Upper lobe of left lung (tissue), 6 donors: ENCODE measurements around the gene MGAT4B. TPM values are rescaled to one million over a fixed set of nuclear protein-coding genes. Genes with fewer than 3 reads are reported as not detected.

Experiments
- ATAC-seq, 2 donors: fragments of 200-7000 bp; cut with Tn5 transposase; one replicate each; pipeline ENCODE4 v1.9.1; 2022; ENCODE audit warnings: mild to moderate bottlenecking in 2 of 2, moderate library complexity in 2 of 2; ENCODE audit not compliant: low FRiP score in 2 of 2
- DNase-seq, 2 donors: peaks; one replicate each; pipeline ENCODE4 v3.0.0-alpha.2; 2019 to 2020
- H3K27ac ChIP-seq, 4 donors: fragments of 200-600 bp; sonication (generic); one replicate each; pipeline ENCODE4 v1.5.1; 2016 to 2019
- H3K27me3 ChIP-seq, 4 donors: fragments of 200-600 bp; sonication (generic); one replicate each; pipeline ENCODE4 v1.5.1; 2017 to 2019
- H3K36me3 ChIP-seq, 4 donors: fragments of 200-600 bp; sonication (generic); one replicate each; pipeline ENCODE4 v1.5.1; 2016 to 2019
- H3K4me1 ChIP-seq, 4 donors: fragments of 200-600 bp; sonication (generic); one replicate each; pipeline ENCODE4 v1.5.1; 2018 to 2019
- H3K4me3 ChIP-seq, 4 donors: fragments of 200-600 bp; sonication (generic); one replicate each; pipeline ENCODE4 v1.5.1; 2017 to 2019; ENCODE audit warnings: mild to moderate bottlenecking in 2 of 4, moderate library complexity in 1 of 4
- H3K9me3 ChIP-seq, 4 donors: fragments of 200-600 bp; sonication (generic); one replicate each; pipeline ENCODE4 v1.5.1; 2018 to 2019
- EP300 ChIP-seq, 4 donors: sonication (generic); formaldehyde crosslinking; IDR thresholded peaks; one replicate each; pipeline ENCODE4 v1.5.1; 2017; ENCODE audit warnings: antibody characterized with exemption in 4 of 4, control low read depth in 2 of 4
- POLR2A ChIP-seq, 4 donors: fragments of 450-650 bp; IDR thresholded peaks; one replicate each; pipeline ENCODE4 v1.5.1; 2016 to 2017; ENCODE audit warnings: antibody characterized with exemption in 4 of 4, mild to moderate bottlenecking in 2 of 4
- POLR2AphosphoS5 ChIP-seq, 2 donors: sonication (generic); formaldehyde crosslinking; IDR thresholded peaks; one replicate each; pipeline ENCODE4 v1.5.1; 2017; ENCODE audit warnings: antibody characterized with exemption in 2 of 2
- WGBS, 2 donors: methylation state at CpG; one replicate each; pipeline ENCODE4 v1.1.5; 2017 to 2018; 5-methylcytosine and 5-hydroxymethylcytosine counted together
- total RNA-seq, 6 donors: library from RNA; depleted of rRNA in 4 of 6; stranded (reverse); fragments of >200 nt in 4 of 6; gene quantifications; one replicate each; pipeline versions ENCODE4 v1.1.0 to v1.2.1, GENCODE V29; 2016 to 2021
- TF ChIP-seq, protein P1 (sequence below), 6 experiments: fragments of 450-650 bp in 4 of 6; fragments of 200-600 bp in 2 of 6; sonication (generic) in 2 of 6; IDR thresholded peaks; one replicate each; pipeline ENCODE4 v1.5.1; 2016 to 2019; ENCODE audit warnings: antibody characterized with exemption in 6 of 6
- donor health status: DM: no; HTN: no; CAD: no; lungs with moderate emphysema.
- donor health status: DM: no; HTN: yes; CAD: no; lungs with severe emphysema.

Gene MGAT4B
- total RNA-seq, 6 donors from 2014 or later = 107 to 266 (median 158) TPM

DNA sequence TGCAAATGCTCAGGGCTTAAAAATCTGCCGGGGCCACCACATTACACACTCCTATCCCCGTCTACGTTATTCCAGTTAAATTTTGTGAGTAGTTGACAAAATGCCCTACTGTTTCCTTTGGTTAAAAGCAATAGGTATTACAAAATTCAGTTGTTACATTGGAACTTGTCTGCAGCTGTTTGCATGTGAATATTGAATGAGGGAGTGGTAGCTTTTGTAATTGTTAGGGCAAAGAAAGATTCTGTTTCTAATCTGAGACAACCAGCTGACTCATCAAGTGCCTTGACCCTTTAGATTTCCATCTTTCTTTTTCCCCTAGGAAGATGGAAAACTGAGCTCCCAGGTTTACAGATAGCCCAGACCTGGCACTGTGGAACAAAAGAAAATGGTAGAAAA, 43.9 kb downstream of the MGAT4B start:
- Histone ChIP-seq H3K4me1 (peaks cover 65 to 72% (median 68%) of the 10 kb centered on the region in 4 donors), H3K36me3 (peaks cover 9 to 23% (median 14%) of the 10 kb centered on the region in 4 donors), H3K4me3 (no peak overlapping the region), H3K27ac (peak overlapping the region in 2 of 4 donors; percentile 26 to 54), H3K9me3 (no peaks in the 10 kb centered on the region), H3K27me3 (no peaks in the 10 kb centered on the region)
- 33 to 35% methylated on average over 3 of the region's 3 CpGs for WGBS, 2 donors
- ATAC-seq = peak in 1 of 2 donors; percentile 28
- no peak for DNase-seq
- no peak for TF ChIP-seq POLR2AphosphoS5 (IDR thresholded peaks at IDR 0.05)
- TF ChIP-seq EP300 (IDR thresholded peaks at IDR 0.05) = no peak

DNA sequence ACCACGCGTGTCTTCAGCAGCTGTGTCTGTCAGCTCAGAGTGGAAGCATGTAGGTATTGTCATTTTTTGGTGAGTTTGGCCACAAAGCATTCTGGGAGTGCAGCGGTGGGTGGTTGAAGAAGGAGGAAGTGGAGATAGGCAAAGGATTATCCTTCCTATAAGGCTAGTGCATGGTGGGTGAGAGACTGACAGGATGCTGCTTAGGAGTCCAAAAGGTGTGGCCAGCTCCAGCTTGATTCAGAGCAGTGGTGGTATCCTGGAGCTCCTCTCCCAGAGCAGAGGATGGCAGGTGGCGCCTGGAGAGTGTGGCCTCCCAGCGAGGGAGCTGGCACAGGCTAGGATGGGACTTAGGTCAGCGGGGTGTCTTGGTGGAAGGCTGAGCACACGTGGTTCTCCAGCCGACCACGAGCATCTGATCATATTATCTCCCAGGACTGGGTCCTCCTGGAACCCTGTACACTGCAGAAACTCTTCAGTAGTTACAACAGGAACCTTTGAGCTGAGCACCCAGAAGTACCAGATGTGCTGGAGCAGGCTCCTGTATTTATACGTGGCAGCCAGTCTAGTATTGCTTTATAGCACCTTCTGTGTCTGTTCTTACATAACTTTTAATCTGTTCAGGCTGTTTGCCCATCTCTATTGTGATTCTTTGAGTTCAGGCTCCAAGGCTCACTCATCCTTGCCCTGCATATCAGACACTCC, 44.4 kb downstream of the MGAT4B start:
- H3K27me3 ChIP-seq = no peaks in the 10 kb centered on the region
- DNase-seq = no peak
- 44 to 50% methylated on average over 10 of the region's 10 CpGs for WGBS, 2 donors
- H3K27ac ChIP-seq = peak overlapping the region in 2 of 4 donors; percentile 26 to 54
- peaks cover 9 to 20% (median 14%) of the 10 kb centered on the region in 4 donors for H3K36me3 ChIP-seq
- peaks cover 65 to 77% (median 68%) of the 10 kb centered on the region in 4 donors for H3K4me1 ChIP-seq
- H3K9me3 ChIP-seq = no peaks in the 10 kb centered on the region
- TF ChIP-seq, protein P1, sequence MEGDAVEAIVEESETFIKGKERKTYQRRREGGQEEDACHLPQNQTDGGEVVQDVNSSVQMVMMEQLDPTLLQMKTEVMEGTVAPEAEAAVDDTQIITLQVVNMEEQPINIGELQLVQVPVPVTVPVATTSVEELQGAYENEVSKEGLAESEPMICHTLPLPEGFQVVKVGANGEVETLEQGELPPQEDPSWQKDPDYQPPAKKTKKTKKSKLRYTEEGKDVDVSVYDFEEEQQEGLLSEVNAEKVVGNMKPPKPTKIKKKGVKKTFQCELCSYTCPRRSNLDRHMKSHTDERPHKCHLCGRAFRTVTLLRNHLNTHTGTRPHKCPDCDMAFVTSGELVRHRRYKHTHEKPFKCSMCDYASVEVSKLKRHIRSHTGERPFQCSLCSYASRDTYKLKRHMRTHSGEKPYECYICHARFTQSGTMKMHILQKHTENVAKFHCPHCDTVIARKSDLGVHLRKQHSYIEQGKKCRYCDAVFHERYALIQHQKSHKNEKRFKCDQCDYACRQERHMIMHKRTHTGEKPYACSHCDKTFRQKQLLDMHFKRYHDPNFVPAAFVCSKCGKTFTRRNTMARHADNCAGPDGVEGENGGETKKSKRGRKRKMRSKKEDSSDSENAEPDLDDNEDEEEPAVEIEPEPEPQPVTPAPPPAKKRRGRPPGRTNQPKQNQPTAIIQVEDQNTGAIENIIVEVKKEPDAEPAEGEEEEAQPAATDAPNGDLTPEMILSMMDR (IDR thresholded peaks at IDR 0.05) = no peak
- H3K4me3 ChIP-seq = no peak overlapping the region
- ATAC-seq = no peak

DNA sequence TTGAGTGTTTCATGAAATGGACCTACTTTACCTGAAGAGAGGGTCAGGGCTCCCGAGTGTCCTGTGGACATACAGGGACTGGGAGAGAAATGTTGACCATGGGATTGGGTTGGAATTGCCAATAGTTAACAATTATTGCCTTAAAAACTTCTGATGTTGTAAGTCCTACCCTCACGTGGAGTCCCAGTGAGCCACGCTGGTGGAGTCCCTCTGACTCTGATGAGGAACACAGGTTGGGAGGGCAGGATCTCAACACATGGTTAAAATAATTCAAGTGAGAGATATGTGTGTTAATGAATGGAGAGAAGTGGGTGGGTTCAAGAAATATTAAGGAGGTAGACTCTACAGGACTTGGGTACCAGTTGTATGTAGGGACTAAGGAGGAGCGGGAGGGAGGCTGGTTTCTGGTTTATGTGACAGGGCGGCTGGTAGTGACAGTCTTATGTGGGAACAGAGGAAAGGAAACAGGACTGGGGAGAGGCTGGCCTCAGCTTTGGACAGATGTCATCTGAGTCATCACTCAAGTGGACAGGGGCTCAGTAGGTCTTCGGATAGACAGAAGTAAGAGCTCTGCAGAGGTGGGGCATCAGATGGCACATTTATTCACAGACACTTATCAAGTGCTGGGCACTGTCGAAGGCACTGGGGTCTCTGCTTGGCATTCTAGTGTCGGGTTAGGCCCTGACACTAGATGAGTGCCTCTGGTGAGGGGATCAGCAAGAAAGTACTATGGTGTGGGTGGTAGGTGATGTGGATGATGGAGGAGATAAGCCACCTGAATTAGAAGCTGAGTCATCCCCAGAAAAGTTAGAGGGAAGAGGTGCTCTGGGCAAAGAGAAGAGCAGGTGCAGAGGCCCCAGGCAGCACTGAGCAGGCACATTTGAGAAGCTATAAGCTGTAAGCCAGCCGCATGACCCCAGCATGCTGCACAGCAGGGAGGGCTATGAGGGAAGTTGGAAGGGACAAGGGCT, 46.8 kb downstream of the MGAT4B start:
- Histone ChIP-seq H3K27me3 (no peaks in the 10 kb centered on the region), H3K27ac (peak overlapping the region in 2 of 4 donors; percentile 9 to 27), H3K4me1 (peaks cover 51 to 72% (median 56%) of the 10 kb centered on the region in 4 donors), H3K4me3 (no peak overlapping the region), H3K36me3 (no peaks in the 10 kb centered on the region), H3K9me3 (no peaks in the 10 kb centered on the region)
- TF ChIP-seq, protein P1 (IDR thresholded peaks at IDR 0.05) = no peak
- TF ChIP-seq EP300 (IDR thresholded peaks at IDR 0.05) = no peak
- no peak for TF ChIP-seq POLR2AphosphoS5 (IDR thresholded peaks at IDR 0.05)
- TF ChIP-seq POLR2A (IDR thresholded peaks at IDR 0.05) = no peak
- ATAC-seq (no peak), DNase-seq (no peak)
- 77 to 79% methylated on average over 9 of the region's 9 CpGs for WGBS, 2 donors

DNA sequence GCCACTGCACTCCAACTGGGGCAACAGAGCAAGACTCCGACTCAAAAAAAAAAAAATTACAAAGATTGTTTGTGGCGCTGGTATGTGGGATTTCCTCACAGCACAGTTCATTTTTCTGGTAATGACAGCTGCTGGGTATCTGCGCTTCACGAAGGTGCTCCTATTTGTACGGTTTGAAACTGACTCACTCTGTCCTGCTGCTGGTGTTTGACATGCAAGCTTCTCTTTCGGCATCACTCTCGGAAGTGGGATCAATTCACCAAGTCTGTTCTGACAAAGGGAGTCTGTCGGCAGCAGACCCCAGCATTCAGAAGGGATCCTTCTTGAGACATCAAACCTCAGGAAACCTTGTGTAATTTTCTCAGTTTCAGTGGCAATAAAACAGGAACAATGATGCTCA, 47.7 kb downstream of the MGAT4B start:
- ATAC-seq (no peak), DNase-seq (no peak)
- no peak overlapping the region for H3K4me3 ChIP-seq
- no peaks in the 10 kb centered on the region for H3K36me3 ChIP-seq
- H3K4me1 ChIP-seq = peaks cover 53 to 72% (median 57%) of the 10 kb centered on the region in 4 donors
- TF ChIP-seq POLR2AphosphoS5 (IDR thresholded peaks at IDR 0.05) (no peak), POLR2A (IDR thresholded peaks at IDR 0.05) (no peak), EP300 (IDR thresholded peaks at IDR 0.05) (no peak)
- TF ChIP-seq, protein P1 (IDR thresholded peaks at IDR 0.05) = no peak
- H3K27me3 ChIP-seq = no peaks in the 10 kb centered on the region
- WGBS, 2 donors = 55 to 81% methylated on average over 8 of the region's 8 CpGs
- no peaks in the 10 kb centered on the region for H3K9me3 ChIP-seq
- peak overlapping the region in 2 of 4 donors; percentile 1 to 27 for H3K27ac ChIP-seq

DNA sequence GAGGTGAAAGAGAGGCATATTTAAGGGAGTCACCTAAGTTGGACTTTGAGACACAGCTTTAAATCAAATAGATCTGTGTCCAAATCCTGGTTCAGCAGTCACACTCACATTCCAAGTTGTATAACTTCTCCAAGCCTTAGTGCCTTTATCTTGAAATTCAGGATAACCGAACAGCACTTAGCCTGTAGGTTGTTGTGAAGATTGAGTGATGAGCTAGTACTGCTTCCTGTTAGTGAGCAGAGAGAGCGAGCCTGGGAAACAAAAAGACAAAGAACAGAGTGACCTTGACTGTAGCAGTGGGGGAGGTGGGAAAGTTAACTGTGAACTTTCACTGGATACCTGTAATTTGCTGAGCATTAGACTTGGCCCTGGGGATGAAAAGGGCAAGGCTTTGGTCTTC, 51.6 kb downstream of the MGAT4B start:
- no peaks in the 10 kb centered on the region for H3K9me3 ChIP-seq
- ATAC-seq (no peak), DNase-seq (no peak)
- peaks cover 0 to 6% (median 3%) of the 10 kb centered on the region in 4 donors for H3K36me3 ChIP-seq
- no peak overlapping the region for H3K4me3 ChIP-seq
- TF ChIP-seq POLR2AphosphoS5 (IDR thresholded peaks at IDR 0.05) (no peak), POLR2A (IDR thresholded peaks at IDR 0.05) (no peak), EP300 (IDR thresholded peaks at IDR 0.05) (no peak)
- TF ChIP-seq, protein P1 (IDR thresholded peaks at IDR 0.05) = no peak
- WGBS, 2 donors = 32 to 52% methylated on average over 2 of the region's 2 CpGs
- H3K4me1 ChIP-seq = peaks cover 22 to 42% (median 31%) of the 10 kb centered on the region in 4 donors
- no peak overlapping the region for H3K27ac ChIP-seq
- no peaks in the 10 kb centered on the region for H3K27me3 ChIP-seq
